ENCODE data around the gene CDC7.
"Not testable (repeated sequence)": the region's sequence is repeated elsewhere in the genome, so short reads cannot be mapped to it uniquely, and the experiment has no call there.

CDC7 gene

DNA sequence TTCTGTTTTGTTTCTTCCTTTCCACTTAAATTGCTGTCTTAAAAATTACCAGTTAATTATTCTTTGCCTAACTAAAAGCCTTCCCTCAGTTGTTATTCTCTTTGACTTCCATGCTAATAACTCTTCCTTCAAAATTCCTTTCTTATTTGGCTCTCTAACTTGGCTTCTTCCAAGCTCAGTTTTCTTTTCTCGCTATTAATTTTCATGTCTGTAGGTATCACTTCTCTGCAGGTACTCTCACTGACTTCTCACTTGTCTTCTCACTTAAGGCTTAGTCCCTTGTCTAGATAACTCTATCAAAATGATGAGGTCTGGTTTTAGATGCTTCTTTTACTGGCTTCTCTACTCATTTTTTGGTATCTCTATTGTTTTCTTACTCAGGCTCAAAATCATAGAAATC, 10.1 kb downstream of the CDC7 start:
- TF ChIP-seq, protein P1, sequence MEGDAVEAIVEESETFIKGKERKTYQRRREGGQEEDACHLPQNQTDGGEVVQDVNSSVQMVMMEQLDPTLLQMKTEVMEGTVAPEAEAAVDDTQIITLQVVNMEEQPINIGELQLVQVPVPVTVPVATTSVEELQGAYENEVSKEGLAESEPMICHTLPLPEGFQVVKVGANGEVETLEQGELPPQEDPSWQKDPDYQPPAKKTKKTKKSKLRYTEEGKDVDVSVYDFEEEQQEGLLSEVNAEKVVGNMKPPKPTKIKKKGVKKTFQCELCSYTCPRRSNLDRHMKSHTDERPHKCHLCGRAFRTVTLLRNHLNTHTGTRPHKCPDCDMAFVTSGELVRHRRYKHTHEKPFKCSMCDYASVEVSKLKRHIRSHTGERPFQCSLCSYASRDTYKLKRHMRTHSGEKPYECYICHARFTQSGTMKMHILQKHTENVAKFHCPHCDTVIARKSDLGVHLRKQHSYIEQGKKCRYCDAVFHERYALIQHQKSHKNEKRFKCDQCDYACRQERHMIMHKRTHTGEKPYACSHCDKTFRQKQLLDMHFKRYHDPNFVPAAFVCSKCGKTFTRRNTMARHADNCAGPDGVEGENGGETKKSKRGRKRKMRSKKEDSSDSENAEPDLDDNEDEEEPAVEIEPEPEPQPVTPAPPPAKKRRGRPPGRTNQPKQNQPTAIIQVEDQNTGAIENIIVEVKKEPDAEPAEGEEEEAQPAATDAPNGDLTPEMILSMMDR (conservative IDR thresholded peaks at IDR 0.05; ENCODE audit: low read length): no peak
- no peak overlapping the region for H3K4me3 ChIP-seq (ENCODE audit: low read length)
- DNase-seq (ENCODE audit: low read depth): no peak

DNA sequence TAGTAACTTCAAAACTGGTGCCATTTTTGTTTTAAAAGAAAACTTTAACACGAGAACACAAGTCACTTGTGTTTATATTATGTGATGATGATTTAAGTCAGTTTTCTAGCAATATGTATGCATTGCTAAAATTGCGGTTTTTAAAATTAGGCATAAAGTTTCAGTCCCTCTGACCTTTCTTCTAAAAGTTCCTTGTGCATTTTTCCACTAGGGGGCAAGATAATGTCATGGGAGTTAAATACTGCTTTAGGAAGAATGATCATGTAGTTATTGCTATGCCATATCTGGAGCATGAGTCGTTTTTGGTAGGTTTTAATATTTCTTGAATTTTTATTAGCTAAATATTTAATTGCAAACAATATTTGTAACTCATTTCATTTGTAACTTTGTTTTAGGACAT, 10.7 kb downstream of the CDC7 start:
- peak; percentile 64 for DNase-seq (ENCODE audit: low read depth)
- TF ChIP-seq, protein P1 (conservative IDR thresholded peaks at IDR 0.05; ENCODE audit: low read length): peak; percentile 83
- H3K4me3 ChIP-seq (ENCODE audit: low read length): no peak overlapping the region

DNA sequence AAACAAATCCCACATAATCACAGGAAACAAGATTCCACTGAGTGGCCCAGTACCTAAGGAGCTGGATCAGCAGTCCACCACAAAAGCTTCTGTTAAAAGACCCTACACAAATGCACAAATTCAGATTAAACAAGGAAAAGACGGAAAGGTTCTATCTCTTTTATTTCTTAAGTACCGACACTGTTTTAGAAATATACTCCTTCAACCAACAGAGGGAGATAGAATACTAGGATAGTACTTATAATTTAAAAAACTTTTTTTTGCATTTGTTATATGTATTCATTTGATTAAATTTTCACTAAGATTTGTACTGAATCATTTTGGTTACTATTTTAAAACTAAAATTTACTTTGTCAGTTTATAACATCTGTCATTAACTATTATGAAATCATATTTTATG, 12.5 kb downstream of the CDC7 start:
- peak; percentile 54 for DNase-seq (ENCODE audit: low read depth)
- H3K4me3 ChIP-seq (ENCODE audit: low read length): no peak overlapping the region
- TF ChIP-seq, protein P1 (conservative IDR thresholded peaks at IDR 0.05; ENCODE audit: low read length): peak; percentile 66

DNA sequence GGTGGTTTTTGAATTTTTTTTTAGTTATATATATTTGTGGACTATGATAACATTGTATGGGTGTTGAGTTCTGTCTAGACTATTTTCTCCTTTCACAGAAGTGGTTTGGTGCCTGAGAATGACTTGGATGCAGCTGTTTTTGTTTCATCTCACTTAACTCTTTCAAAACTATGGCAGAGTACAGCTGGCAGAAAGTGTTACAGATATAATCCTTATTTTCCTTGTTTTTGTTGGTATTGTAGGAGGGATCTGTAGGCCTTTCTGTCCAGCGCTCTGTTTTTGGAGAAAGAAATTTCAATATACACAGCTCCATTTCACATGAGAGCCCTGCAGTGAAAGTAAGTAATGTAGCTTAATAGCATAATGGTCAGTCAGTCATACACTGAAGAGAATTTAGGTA, 13.1 kb downstream of the CDC7 start:
- H3K4me3 ChIP-seq (ENCODE audit: low read length): no peak overlapping the region
- TF ChIP-seq, protein P1 (conservative IDR thresholded peaks at IDR 0.05; ENCODE audit: low read length): no peak
- DNase-seq (ENCODE audit: low read depth): no peak

DNA sequence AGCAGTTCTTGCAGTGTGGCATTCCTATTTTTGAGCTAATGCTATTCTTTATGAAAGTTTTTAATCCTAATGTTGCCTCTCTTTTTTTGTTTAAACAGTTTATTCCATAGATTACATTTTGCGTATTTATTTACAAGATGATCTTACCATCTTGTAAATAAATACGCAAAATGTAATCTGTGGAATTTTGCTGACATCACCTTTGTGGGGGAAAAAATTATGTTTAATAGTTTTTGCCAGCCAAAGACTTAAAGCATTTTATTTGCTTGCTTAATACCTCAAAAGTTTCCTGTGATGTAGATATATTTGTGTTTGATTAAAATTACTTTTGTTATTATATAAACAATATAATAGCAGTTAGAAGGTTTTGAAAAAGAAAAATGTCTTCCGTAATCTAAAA, 15.3 kb downstream of the CDC7 start:
- H3K4me3 ChIP-seq (ENCODE audit: low read length): no peak overlapping the region
- TF ChIP-seq, protein P1 (conservative IDR thresholded peaks at IDR 0.05; ENCODE audit: low read length): no peak

DNA sequence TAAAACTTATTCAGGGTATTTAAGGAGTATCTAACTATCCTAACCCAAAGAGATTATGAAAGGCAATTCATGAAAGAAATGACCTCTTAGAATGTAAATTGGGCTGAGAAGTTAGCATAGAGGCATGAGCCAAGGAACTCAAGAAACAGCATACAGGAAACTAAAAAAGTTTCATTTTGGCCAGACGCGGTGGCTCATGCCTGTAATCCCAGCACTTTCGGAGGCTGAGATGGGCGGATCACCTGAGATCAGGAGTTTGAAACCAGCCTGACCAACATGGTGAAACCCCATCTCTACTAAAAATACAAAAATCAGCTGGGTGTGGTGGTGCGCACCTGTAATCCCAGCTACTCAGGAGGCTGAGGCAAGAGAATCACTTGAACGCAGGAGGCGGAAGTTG, 16.0 kb downstream of the CDC7 start:
- DNase-seq (ENCODE audit: low read depth); H3K4me3 ChIP-seq (ENCODE audit: low read length): not testable (repeated sequence)

More for the DNA sequence above, 15.3 kb downstream of the CDC7 start:
- no peak for DNase-seq (ENCODE audit: low read depth)

DNA sequence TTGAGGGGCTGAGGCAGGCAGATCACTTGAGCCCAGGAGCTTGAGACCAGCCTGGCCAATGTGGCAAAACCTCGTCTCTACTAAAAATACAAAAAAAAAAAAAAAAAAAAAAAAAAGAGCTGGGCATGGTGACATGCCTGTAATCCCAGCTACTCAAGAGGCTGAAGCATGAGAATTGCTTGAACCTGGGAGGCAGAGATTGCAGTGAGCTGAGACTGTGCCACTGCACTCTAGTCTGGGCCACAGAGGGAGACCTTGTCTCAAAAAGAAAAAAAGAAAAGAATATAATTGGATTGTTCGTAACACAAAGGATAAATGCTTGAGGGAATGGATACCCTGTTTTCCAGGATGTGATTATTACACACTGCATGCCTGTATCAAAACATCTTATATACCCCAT, 18.5 kb downstream of the CDC7 start:
- H3K4me3 ChIP-seq (ENCODE audit: low read length): not testable (repeated sequence)
- DNase-seq (ENCODE audit: low read depth): peak; percentile 13
- TF ChIP-seq, protein P1 (conservative IDR thresholded peaks at IDR 0.05; ENCODE audit: low read length): peak; percentile 24

DNA sequence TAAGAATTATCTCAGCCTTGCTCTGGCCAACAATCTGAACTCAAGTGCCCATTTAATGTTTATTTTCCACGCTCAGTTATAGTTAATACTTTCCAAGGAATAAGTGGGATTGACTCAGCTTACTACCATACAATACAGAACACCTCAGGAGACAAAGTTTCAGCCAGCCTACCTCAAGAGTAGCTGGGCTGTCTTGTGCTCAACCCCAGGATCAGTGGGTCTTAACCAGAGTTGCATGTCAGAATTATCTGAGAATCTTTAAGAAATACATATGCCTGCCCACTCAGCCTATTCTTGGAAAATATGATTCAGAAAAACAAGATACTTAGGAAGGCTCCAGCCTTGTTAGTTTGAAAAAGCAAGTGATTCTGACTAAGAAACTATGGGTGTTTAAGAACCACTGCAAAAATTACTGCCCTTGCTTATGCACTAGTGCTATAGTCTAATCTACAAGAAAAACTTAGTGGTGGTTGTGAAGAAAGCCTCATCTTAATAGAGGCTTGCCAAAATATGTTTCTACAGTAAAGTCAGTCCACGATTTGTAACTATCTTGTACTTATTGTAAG, 20.4 kb downstream of the CDC7 start:
- H3K4me3 ChIP-seq (ENCODE audit: low read length): no peak overlapping the region
- TF ChIP-seq, protein P1 (conservative IDR thresholded peaks at IDR 0.05; ENCODE audit: low read length): no peak
- no peak for DNase-seq (ENCODE audit: low read depth)
